ENCODE data around the gene KRTAP10-5. TPM values are rescaled to one million over a fixed set of nuclear protein-coding genes. Genes with fewer than 3 reads are reported as not detected.

The KRTAP10-5 gene
- polyA plus RNA-seq, 1 donor (not counting 4 experiments of a cell fraction or from before 2014, with no cell fraction given), result not detected

- Histone ChIP-seq H2AFZ (ENCODE audit: control insufficient read depth, low read length) (peak overlapping the region; percentile 44), H3K9me1 (ENCODE audit: control insufficient read depth, extremely low read depth, insufficient read depth, low read length) (no peaks in the 10 kb centered on the region), H3K9me3 (ENCODE audit: control insufficient read depth, low read depth, low read length) (no peaks in the 10 kb centered on the region), H3K4me2 (ENCODE audit: control insufficient read depth, extremely low read depth, insufficient read depth, low read depth, low read length) (no peak overlapping the region), H3K79me2 (ENCODE audit: control insufficient read depth, insufficient read depth, low read length) (no peaks in the 10 kb centered on the region), H3K27ac (ENCODE audit: control insufficient read depth, insufficient read depth, low read length) (no peak overlapping the region), H3K36me3 (ENCODE audit: control insufficient read depth in 2 of 2, extremely low read depth in 1 of 2, insufficient read depth in 2 of 2, low read length in 2 of 2) (no peaks in the 10 kb centered on the region), H3K9ac (ENCODE audit: control insufficient read depth, extremely low read depth, insufficient read depth, low read length) (no peak overlapping the region), H3K4me1 (ENCODE audit: control insufficient read depth, extremely low read depth, insufficient read depth, low read length) (peaks cover 22% of the 10 kb centered on the region), H3K4me3 (ENCODE audit: control insufficient read depth in 2 of 3, extremely low read depth in 1 of 3, insufficient read depth in 2 of 3, low read depth in 1 of 3, low read length in 3 of 3) (no peak overlapping the region), H4K20me1 (ENCODE audit: control insufficient read depth, extremely low read depth, insufficient read depth, low read length) (no peaks in the 10 kb centered on the region), H3K27me3 (ENCODE audit: control insufficient read depth, extremely low read depth, insufficient read depth, low read length) (peaks cover 4% of the 10 kb centered on the region)
- TF ChIP-seq EZH2 (IDR thresholded peaks at IDR 0.05; ENCODE audit: low read length), result no peak
- TF ChIP-seq CTCF (optimal IDR thresholded peaks at IDR 0.05 in 1 of 3, IDR thresholded peaks at IDR 0.05 in 1 of 3, conservative IDR thresholded peaks at IDR 0.05 in 1 of 3; ENCODE audit: extremely low read depth in 1 of 3, insufficient read depth in 2 of 3, low read length in 3 of 3), result no peak
- DNase-seq (ENCODE audit: low read depth, low spot score), result no peak
- FAIRE-seq, result no peak
- dilution Hi-C loops (cut with MboI; ENCODE audit: extremely low pct_ligation_motif_present, low sequenced_read_pairs), result no loop called here
These were observed 32.6 kb downstream of the KRTAP10-5 start for GRCh38 chr21:44547656-44548331.

- H3K79me2 ChIP-seq (ENCODE audit: control insufficient read depth, insufficient read depth, low read length), result no peaks in the 10 kb centered on the region
- dilution Hi-C loops (cut with MboI; ENCODE audit: extremely low pct_ligation_motif_present, low sequenced_read_pairs), result no loop called here
- no peak for DNase-seq (ENCODE audit: low read depth, low spot score)
- no peaks in the 10 kb centered on the region for H3K36me3 ChIP-seq (ENCODE audit: control insufficient read depth in 2 of 2, extremely low read depth in 1 of 2, insufficient read depth in 2 of 2, low read length in 2 of 2)
- TF ChIP-seq EZH2 (IDR thresholded peaks at IDR 0.05; ENCODE audit: low read length) (no peak), CTCF (optimal IDR thresholded peaks at IDR 0.05 in 1 of 3, IDR thresholded peaks at IDR 0.05 in 1 of 3, conservative IDR thresholded peaks at IDR 0.05 in 1 of 3; ENCODE audit: extremely low read depth in 1 of 3, insufficient read depth in 2 of 3, low read length in 3 of 3) (no peak)
- no peak overlapping the region for H2AFZ ChIP-seq (ENCODE audit: control insufficient read depth, low read length)
- no peaks in the 10 kb centered on the region for H3K27me3 ChIP-seq (ENCODE audit: control insufficient read depth, extremely low read depth, insufficient read depth, low read length)
- H3K9ac ChIP-seq (ENCODE audit: control insufficient read depth, extremely low read depth, insufficient read depth, low read length), result no peak overlapping the region
- FAIRE-seq, result no peak
- no peak overlapping the region for H3K27ac ChIP-seq (ENCODE audit: control insufficient read depth, insufficient read depth, low read length)
- H3K4me3 ChIP-seq (ENCODE audit: control insufficient read depth in 2 of 3, extremely low read depth in 1 of 3, insufficient read depth in 2 of 3, low read depth in 1 of 3, low read length in 3 of 3), result no peak overlapping the region
- no peak overlapping the region for H3K4me2 ChIP-seq (ENCODE audit: control insufficient read depth, extremely low read depth, insufficient read depth, low read depth, low read length)
- no peaks in the 10 kb centered on the region for H4K20me1 ChIP-seq (ENCODE audit: control insufficient read depth, extremely low read depth, insufficient read depth, low read length)
- H3K4me1 ChIP-seq (ENCODE audit: control insufficient read depth, extremely low read depth, insufficient read depth, low read length), result peaks cover 13% of the 10 kb centered on the region
- H3K9me1 ChIP-seq (ENCODE audit: control insufficient read depth, extremely low read depth, insufficient read depth, low read length), result no peaks in the 10 kb centered on the region
- H3K9me3 ChIP-seq (ENCODE audit: control insufficient read depth, low read depth, low read length), result no peaks in the 10 kb centered on the region
These were observed 35.8 kb downstream of the KRTAP10-5 start for GRCh38 chr21:44544566-44544965.
